ENCODE data around the gene HCAR3. TPM values are rescaled to one million over a fixed set of nuclear protein-coding genes. Genes with fewer than 3 reads are reported as not detected.

HCAR3 gene
- total and polyA plus RNA-seq, 2 of the 8 experiments (the other 6 are each of a cell fraction or from before 2014, with no cell fraction given): not detected

DNA sequence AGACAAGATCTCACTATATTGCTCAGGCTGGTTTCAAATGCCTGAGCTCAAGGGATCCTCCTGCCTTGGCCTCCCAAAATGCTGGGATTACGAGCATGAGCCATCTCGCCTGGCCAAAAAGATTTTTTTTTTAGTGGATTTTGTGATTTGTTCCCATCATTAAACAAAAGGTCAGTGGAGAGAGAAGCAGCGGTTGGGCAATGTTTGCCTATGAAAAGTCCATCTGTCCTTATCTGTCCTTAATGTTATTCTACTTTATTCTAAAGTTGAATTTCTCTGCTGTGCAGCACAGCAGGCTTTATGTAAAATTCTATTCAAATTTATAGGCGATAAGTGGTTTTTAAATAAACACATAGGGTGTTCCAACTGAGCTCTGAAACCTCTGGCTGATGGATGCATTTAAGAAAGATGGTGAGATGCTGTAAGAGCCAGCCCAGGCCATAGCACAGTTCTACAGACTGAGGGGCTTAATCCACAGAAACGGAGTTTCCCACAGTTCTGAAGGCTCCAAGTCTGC, 32.3 kb downstream of the HCAR3 start:
- no peak overlapping the region for H4K5ac ChIP-seq (ENCODE audit: insufficient read length, low read depth, low read length)
- H3K27ac ChIP-seq (ENCODE audit: low read depth, low read length): no peak overlapping the region
- no peaks in the 10 kb centered on the region for H4K20me1 ChIP-seq (replicated peaks in 1 of 2; ENCODE audit: control insufficient read depth in 1 of 2, insufficient read depth in 2 of 2, low read length in 2 of 2)

More for the DNA sequence above, 32.3 kb downstream of the HCAR3 start:
- H2BK120ac ChIP-seq (replicated peaks; ENCODE audit: low read depth, low read length): no peak overlapping the region
- no peak overlapping the region for H2BK20ac ChIP-seq (ENCODE audit: low read length)
- DNase-seq (ENCODE audit: low read depth in 1 of 2, low spot score in 2 of 2) (no peak), FAIRE-seq (no peak)
- H3K27me3 ChIP-seq (replicated peaks in 1 of 4; ENCODE audit: control insufficient read depth in 3 of 4, extremely low read depth in 1 of 4, insufficient read depth in 3 of 4, low read length in 3 of 4): no peaks in the 10 kb centered on the region; a peak in 1 of 7 replicates
- no peak for TF ChIP-seq CHD1 (IDR thresholded peaks at IDR 0.05; ENCODE audit: low read depth, low read length)
- TF ChIP-seq SP2 (IDR thresholded peaks at IDR 0.05; ENCODE audit: low read length): no peak
- no peak for TF ChIP-seq TBP (IDR thresholded peaks at IDR 0.05; ENCODE audit: low read depth, low read length)
- no peak for TF ChIP-seq GTF2F1 (IDR thresholded peaks at IDR 0.05; ENCODE audit: borderline replicate concordance, low read depth, low read length)
- no peak for TF ChIP-seq BRCA1 (IDR thresholded peaks at IDR 0.05; ENCODE audit: low read depth, low read length)
- no peak overlapping the region for H3K23ac ChIP-seq (ENCODE audit: insufficient read length)
- H3K9me3 ChIP-seq (ENCODE audit: insufficient read depth in 2 of 2, low read depth in 1 of 2, low read length in 1 of 2): no peaks in the 10 kb centered on the region
- H2BK12ac ChIP-seq (ENCODE audit: low read depth, low read length): no peak overlapping the region
- no peaks in the 10 kb centered on the region for H3K36me3 ChIP-seq (ENCODE audit: control insufficient read depth in 2 of 4, insufficient read depth in 4 of 4, low read length in 3 of 4)
- no peak overlapping the region for H4K91ac ChIP-seq (replicated peaks; ENCODE audit: insufficient read length, low read length)
- no peak overlapping the region for H2AFZ ChIP-seq (ENCODE audit: low read length)
- no peaks in the 10 kb centered on the region for H3K23me2 ChIP-seq (ENCODE audit: low read depth, low read length)
- H3K9ac ChIP-seq (replicated peaks in 1 of 4; ENCODE audit: extremely low read depth in 1 of 4, low read depth in 3 of 4, low read length in 3 of 4): no peak overlapping the region
- CTCF ChIA-PET (ENCODE audit: partially characterized antibody): interaction anchor here (1.1 to 1.3 kb wide), 2 partner anchors 21 to 24 kb away, joined by 3 to 4 read pairs; no protein-coding TSS in a partner anchor
- no peak overlapping the region for H3K4me2 ChIP-seq (ENCODE audit: insufficient read depth in 1 of 2, low read depth in 2 of 2, low read length in 2 of 2)
- H2AK5ac ChIP-seq (ENCODE audit: low read depth, low read length): no peak overlapping the region
- H3K79me2 ChIP-seq (ENCODE audit: control insufficient read depth in 1 of 2, insufficient read depth in 2 of 2, low read length in 2 of 2): no peaks in the 10 kb centered on the region
- H3K4me1 ChIP-seq (replicated peaks in 1 of 4; ENCODE audit: control insufficient read depth in 3 of 4, insufficient read depth in 4 of 4, low read length in 3 of 4): no peaks in the 10 kb centered on the region; a peak in 1 of 7 replicates
- H3K18ac ChIP-seq (ENCODE audit: extremely low read depth, low read length): no peak overlapping the region
- H4K8ac ChIP-seq (ENCODE audit: extremely low read depth, insufficient read depth, low read length): no peak overlapping the region
- H2BK5ac ChIP-seq (ENCODE audit: low read depth, low read length): no peak overlapping the region
- H3K4ac ChIP-seq (replicated peaks; ENCODE audit: insufficient read length, low read depth, low read length): no peak overlapping the region
- POLR2A ChIA-PET (ENCODE audit: partially characterized antibody): interaction anchor here (1.1 to 1.5 kb wide), 2 partner anchors 9 to 157 kb away, joined by 3 to 4 read pairs; partner anchors contain the start of gene KNTC1
- no peak overlapping the region for H3K4me3 ChIP-seq (ENCODE audit: extremely low read depth in 1 of 4, insufficient read depth in 2 of 4, low read depth in 3 of 4, low read length in 4 of 4)
- H3K14ac ChIP-seq (ENCODE audit: insufficient read length): no peak overlapping the region
- no peak overlapping the region for H3K56ac ChIP-seq (replicated peaks; ENCODE audit: insufficient read length, low read depth, low read length)
- no peaks in the 10 kb centered on the region for H3K79me1 ChIP-seq (ENCODE audit: low read depth, low read length)
- 83% methylated on average over 5 of the region's 5 CpGs; no CpG with 5 or more reads in 1 of the 2 experiments for WGBS, 2 experiments (ENCODE audit: extremely low coverage in 1 of 2, insufficient coverage in 1 of 2, insufficient read length in 1 of 2, insufficient replicate concordance in 2 of 2, low coverage in 1 of 2, low lambda C conversion rate in 2 of 2, missing lambda C conversion rate in 1 of 2)
- H2BK15ac ChIP-seq (ENCODE audit: low read length): no peak overlapping the region

All from H1 (cell line).